Breast epithelium (tissue), 4 donors: ENCODE data around the gene DLST. TPM values are rescaled to one million over a fixed set of nuclear protein-coding genes. Genes with fewer than 3 reads are reported as not detected.

Experiments used
- DNase-seq, 2 donors: peaks; one replicate each; pipeline ENCODE4 v3.0.0-alpha.2; 2019; ENCODE audit warnings: low spot score in 2 of 2
- H3K27ac ChIP-seq, 2 donors: fragments of 200-600 bp; sonication (generic) in 1 of 2; one replicate each; pipeline ENCODE4 v1.5.1; 2016 to 2019; ENCODE audit warnings: mild to moderate bottlenecking in 1 of 2
- H3K27me3 ChIP-seq, 2 donors: fragments of 200-600 bp; sonication (generic) in 1 of 2; one replicate each; pipeline versions ENCODE4 v1.5.1 to v1.6.0; 2017 to 2019; ENCODE audit warnings: control low read depth in 1 of 2, mild to moderate bottlenecking in 1 of 2
- H3K36me3 ChIP-seq: fragments of 200-600 bp; one replicate; pipeline ENCODE4 v1.5.1; 2019
- H3K4me1 ChIP-seq, 2 donors: fragments of 200-600 bp; sonication (generic); one replicate each; pipeline ENCODE4 v1.5.1; 2016 to 2019; ENCODE audit warnings: control low read depth in 1 of 2
- H3K4me3 ChIP-seq, 3 donors: fragments of 200-600 bp; sonication (generic); 1 replicate in 2 of 3; 2 replicates in 1 of 3; pipeline ENCODE4 v1.5.1; 2016 to 2019; ENCODE audit warnings: mild to moderate bottlenecking in 3 of 3, moderate library complexity in 2 of 3
- H3K9me3 ChIP-seq, 2 donors: fragments of 200-600 bp; sonication (generic) in 1 of 2; one replicate each; pipeline ENCODE4 v1.5.1; 2016 to 2019; ENCODE audit warnings: control low read depth in 1 of 2
- CTCF ChIP-seq, 3 donors: fragments of 450-650 bp; IDR thresholded peaks; one replicate each; pipeline ENCODE4 v1.5.1; 2016 to 2017; ENCODE audit warnings: antibody characterized with exemption in 3 of 3, mild to moderate bottlenecking in 3 of 3, moderate library complexity in 3 of 3
- POLR2A ChIP-seq: fragments of 450-650 bp; IDR thresholded peaks from one replicate; pipeline ENCODE4 v1.6.1; 2016; ENCODE audit warnings: antibody characterized with exemption, mild to moderate bottlenecking, moderate library complexity
- POLR2AphosphoS5 ChIP-seq, 3 donors: sonication (generic); formaldehyde crosslinking; IDR thresholded peaks; one replicate each; pipeline ENCODE4 v1.6.1; 2017; ENCODE audit warnings: antibody characterized with exemption in 3 of 3
- intact Hi-C: fragments of 100-400 bp; cut with DNase I; formaldehyde crosslinking; loops from one replicate; pipeline ENCODE4 v1.15.1; 2023; ENCODE audit warnings: low total_unique reads
- total RNA-seq, 3 donors: library from RNA; depleted of rRNA; stranded (reverse); fragments of >200 nt; gene quantifications; one replicate each; pipeline ENCODE4 v1.1.0, GENCODE V29; 2016

Gene DLST
- total RNA-seq, 3 donors from 2014 or later, result 73.4 to 104 (median 76.1) TPM

- intact Hi-C loops, result no loop called here
- Histone ChIP-seq H3K4me1 (peaks cover 6 to 14% of the 10 kb centered on the region in 2 donors), H3K9me3 (no peaks in the 10 kb centered on the region), H3K27ac (no peak overlapping the region), H3K27me3 (no peaks in the 10 kb centered on the region), H3K4me3 (no peak overlapping the region), H3K36me3 (no peaks in the 10 kb centered on the region)
- DNase-seq, result no peak
- no peak for TF ChIP-seq POLR2A
- TF ChIP-seq POLR2AphosphoS5 (IDR thresholded peaks at IDR 0.05), result no peak
- TF ChIP-seq CTCF (IDR thresholded peaks at IDR 0.05), result no peak
Measured at GRCh38 chr14:74936731-74937130, 55.0 kb downstream of the DLST start.

DNA sequence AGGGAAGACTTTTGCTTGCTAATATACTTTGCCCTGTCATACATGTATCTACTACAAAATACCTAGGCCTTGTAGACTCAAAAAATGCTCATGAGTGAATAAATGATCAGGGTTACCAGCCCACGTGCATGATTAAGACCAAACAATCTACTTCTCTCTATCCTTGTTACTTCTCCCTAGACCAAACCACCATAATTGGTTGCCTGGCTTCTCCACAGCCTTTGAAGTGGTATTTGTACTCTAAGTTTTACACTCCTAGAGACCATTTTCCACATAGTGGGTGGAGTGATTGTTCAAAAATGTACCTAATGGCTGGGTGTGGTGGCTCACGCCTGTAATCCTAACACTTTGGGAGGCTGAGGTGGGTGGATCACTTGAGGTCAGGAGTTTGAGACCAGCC, 55.5 kb downstream of the DLST start:
- Histone ChIP-seq H3K36me3 (no peaks in the 10 kb centered on the region), H3K27me3 (no peaks in the 10 kb centered on the region), H3K9me3 (no peaks in the 10 kb centered on the region), H3K4me1 (peaks cover 6 to 18% of the 10 kb centered on the region in 2 donors), H3K4me3 (no peak overlapping the region), H3K27ac (no peak overlapping the region)
- DNase-seq, result no peak
- intact Hi-C loops, result no loop called here
- TF ChIP-seq POLR2AphosphoS5 (IDR thresholded peaks at IDR 0.05) (no peak), POLR2A (no peak), CTCF (IDR thresholded peaks at IDR 0.05) (no peak)

DNA sequence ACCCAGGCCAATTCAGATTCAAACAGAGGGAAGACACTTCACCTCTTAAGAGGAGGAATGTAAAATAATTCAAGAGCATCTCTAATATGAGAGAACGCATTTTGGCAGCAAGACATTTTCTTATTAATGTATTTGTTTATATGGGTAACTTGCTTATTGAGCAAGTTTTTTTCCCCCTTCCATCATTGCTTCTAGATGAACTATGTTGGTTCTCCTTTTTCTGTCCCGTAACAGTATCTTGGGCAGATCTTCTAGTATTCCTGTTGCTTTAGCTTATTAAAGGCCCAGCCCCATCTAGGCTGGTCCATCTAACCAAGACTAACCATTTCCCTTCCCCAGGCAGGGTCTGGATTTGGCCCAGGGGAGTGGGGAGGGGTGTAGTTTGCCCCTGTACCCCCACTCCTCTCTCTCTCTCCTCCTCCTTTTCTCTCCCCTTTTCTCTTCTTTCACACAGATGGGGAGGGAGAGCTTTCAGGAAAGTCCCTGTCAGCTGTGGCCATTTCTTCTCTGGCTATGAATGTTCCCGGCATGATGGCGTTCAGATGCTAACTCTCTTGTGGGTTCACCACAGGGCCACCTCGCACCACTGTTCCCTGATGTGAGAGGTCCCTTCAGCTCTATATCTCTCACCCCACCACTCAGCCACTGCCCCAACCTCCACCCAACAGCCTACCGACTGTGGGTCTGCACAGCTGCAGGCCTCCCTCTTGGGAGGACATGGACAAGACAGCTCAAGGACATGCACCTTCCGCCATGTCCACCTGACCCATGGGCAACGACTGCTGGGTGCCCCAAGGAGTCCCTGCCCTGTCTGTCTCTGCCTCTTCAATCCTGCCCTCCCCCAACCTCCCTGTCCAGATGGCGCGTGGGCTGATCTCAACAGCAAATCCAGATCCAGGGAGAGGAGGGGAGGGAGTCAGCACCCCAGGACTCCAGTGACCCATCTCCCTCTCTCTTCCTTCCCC, 57.1 kb downstream of the DLST start:
- no peaks in the 10 kb centered on the region for H3K9me3 ChIP-seq
- no peaks in the 10 kb centered on the region for H3K36me3 ChIP-seq
- no peak for DNase-seq
- TF ChIP-seq CTCF (IDR thresholded peaks at IDR 0.05) (no peak), POLR2A (no peak), POLR2AphosphoS5 (IDR thresholded peaks at IDR 0.05) (no peak)
- peak overlapping the region; percentile 67 to 93 for H3K27ac ChIP-seq
- H3K4me3 ChIP-seq, result no peak overlapping the region
- intact Hi-C loops, result no loop called here
- peaks cover 6 to 19% of the 10 kb centered on the region in 2 donors for H3K4me1 ChIP-seq
- H3K27me3 ChIP-seq, result no peaks in the 10 kb centered on the region

DNA sequence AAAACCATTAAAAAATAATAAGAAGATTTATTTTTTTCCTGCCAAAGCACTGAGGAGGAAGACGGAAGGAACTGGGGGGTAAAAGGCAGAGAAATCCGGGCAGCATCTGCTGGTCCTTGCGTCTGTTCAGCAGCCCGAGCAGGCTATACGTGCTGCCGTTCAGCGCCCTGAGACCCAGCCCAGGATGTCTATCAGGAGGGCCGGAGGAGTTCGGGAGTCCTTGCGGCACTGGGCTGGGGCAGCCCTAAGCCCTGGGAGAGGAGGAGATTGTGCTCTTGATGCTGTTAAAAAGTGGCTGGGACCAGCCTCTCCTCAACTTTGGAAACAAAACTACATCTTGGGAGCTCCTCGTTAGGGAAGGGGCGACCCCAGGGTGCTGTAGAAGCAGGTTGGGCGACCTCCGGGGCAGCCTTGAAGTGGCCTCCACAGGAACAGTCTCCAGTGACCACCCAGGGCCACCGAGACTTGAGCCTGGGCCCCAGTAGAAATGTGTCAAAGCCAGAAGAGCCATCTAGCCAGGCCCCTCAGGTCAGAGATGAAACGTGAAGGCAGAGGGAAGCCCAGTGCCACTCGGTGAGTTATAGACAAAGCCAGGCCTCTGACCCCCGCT, 59.3 kb downstream of the DLST start:
- Histone ChIP-seq H3K27me3 (no peaks in the 10 kb centered on the region), H3K9me3 (no peaks in the 10 kb centered on the region), H3K36me3 (no peaks in the 10 kb centered on the region), H3K4me1 (peaks cover 6 to 19% of the 10 kb centered on the region in 2 donors), H3K27ac (peak overlapping the region; percentile 67 to 93), H3K4me3 (no peak overlapping the region)
- no peak for TF ChIP-seq POLR2AphosphoS5 (IDR thresholded peaks at IDR 0.05)
- no peak for TF ChIP-seq CTCF (IDR thresholded peaks at IDR 0.05)
- no peak for TF ChIP-seq POLR2A
- no peak for DNase-seq
- intact Hi-C loops, result no loop called here

DNA sequence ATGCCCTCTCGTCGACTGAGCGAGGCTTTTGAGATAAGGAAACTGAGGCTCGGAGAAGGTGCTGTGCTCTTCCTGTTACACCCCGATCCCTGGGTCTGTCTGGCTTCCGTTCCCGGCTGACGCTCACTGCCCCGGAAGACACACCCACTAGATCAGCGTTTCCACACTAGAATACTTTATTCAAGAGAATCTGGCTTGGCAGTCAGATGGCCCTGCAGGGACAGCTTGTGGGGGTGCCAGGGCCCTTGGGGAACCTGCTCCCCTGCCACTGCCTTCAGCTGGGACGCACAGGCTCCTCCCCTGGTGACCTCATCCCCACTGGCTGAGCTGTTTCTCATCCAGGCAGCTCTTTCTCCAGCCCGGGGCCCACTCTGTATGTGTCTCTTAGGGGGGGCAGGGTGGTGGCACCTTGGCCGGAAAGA, 60.0 kb downstream of the DLST start:
- Histone ChIP-seq H3K9me3 (no peaks in the 10 kb centered on the region), H3K4me1 (peaks cover 6 to 19% of the 10 kb centered on the region in 2 donors), H3K4me3 (peak overlapping the region in 1 of 3 donors; percentile 35), H3K36me3 (no peaks in the 10 kb centered on the region), H3K27ac (peak overlapping the region; percentile 67 to 93), H3K27me3 (no peaks in the 10 kb centered on the region)
- intact Hi-C loops, result no loop called here
- peak in 1 of 2 donors; percentile 64 for DNase-seq
- no peak for TF ChIP-seq CTCF (IDR thresholded peaks at IDR 0.05)
- no peak for TF ChIP-seq POLR2AphosphoS5 (IDR thresholded peaks at IDR 0.05)
- no peak for TF ChIP-seq POLR2A
